GM21619 (cell line): Measurements from ENCODE around the gene LRP1.

Source experiments
- ATAC-seq: cut with Tn5 transposase; IDR thresholded peaks from one replicate; pipeline ENCODE4 v1.9.1; 2021; ENCODE audit not compliant: unreplicated experiment

LRP1 gene

GRCh38 chr12:57133013-57133569, 4.8 kb downstream of the LRP1 start:
- ATAC-seq, result no peak

GRCh38 chr12:57133916-57134315, 5.6 kb downstream of the LRP1 start:
- ATAC-seq, result no peak

GRCh38 chr12:57134949-57135348, 6.7 kb downstream of the LRP1 start:
- no peak for ATAC-seq

- ATAC-seq, result no peak
These were observed 7.4 kb downstream of the LRP1 start for GRCh38 chr12:57135527-57136326.

GRCh38 chr12:57138526-57139272, 10.4 kb downstream of the LRP1 start:
- no peak for ATAC-seq

GRCh38 chr12:57139796-57140649, 11.7 kb downstream of the LRP1 start:
- no peak for ATAC-seq

- ATAC-seq, result no peak
These were observed 13.0 kb downstream of the LRP1 start for GRCh38 chr12:57141249-57141648.

GRCh38 chr12:57142121-57142520, 13.8 kb downstream of the LRP1 start:
- no peak for ATAC-seq

GRCh38 chr12:57142727-57143126, 14.4 kb downstream of the LRP1 start:
- no peak for ATAC-seq

- ATAC-seq, result no peak
These were observed 15.2 kb downstream of the LRP1 start for GRCh38 chr12:57143454-57143853.

GRCh38 chr12:57145460-57146059, 17.3 kb downstream of the LRP1 start:
- no peak for ATAC-seq

GRCh38 chr12:57146092-57146491, 17.8 kb downstream of the LRP1 start:
- no peak for ATAC-seq

- ATAC-seq, result no peak
These were observed 19.0 kb downstream of the LRP1 start, which contains the start of gene LRP1-AS for GRCh38 chr12:57146961-57147944. TSS of gene LRP1-AS (minus strand) at chr12:57147619.

GRCh38 chr12:57148469-57149244, 20.4 kb downstream of the LRP1 start:
- no peak for ATAC-seq

- ATAC-seq, result no peak
These were observed 21.1 kb downstream of the LRP1 start for GRCh38 chr12:57149245-57149900.

- ATAC-seq, result no peak
These were observed 22.2 kb downstream of the LRP1 start for GRCh38 chr12:57150400-57151000.

- ATAC-seq, result no peak
These were observed 23.7 kb downstream of the LRP1 start for GRCh38 chr12:57151741-57152630.
